HEK293 (cell line): Measurements from ENCODE around the gene MIS18A.

Source experiments
- CTCF ChIA-PET: fragments of 350-600 bp; formaldehyde crosslinking; extraction: SDS; loops from one replicate; lab custom pipeline; 2021; ENCODE audit warnings: antibody characterized with exemption; lab: Yijun Ruan, JAX
- POLR2A ChIA-PET: fragments of 300-600 bp; formaldehyde crosslinking; extraction: SDS; loops from one replicate; lab custom pipeline; 2020; ENCODE audit warnings: antibody characterized with exemption, inconsistent platforms; lab: Yijun Ruan, JAX
- H3K27ac ChIP-seq: fragments of 200-500 bp; sonication (Bioruptor generic); 2 replicates; pipeline ENCODE4 v1.5.1; 2014; ENCODE audit warnings: low read depth, low read length, control low read depth, inconsistent platforms; ENCODE audit errors: extremely low read depth
- H3K36me3 ChIP-seq, 2 experiments: fragments of 200-500 bp in 1 of 2; sonication (Bioruptor generic) in 1 of 2; 1 replicate in 1 of 2; 2 replicates in 1 of 2; pipeline ENCODE4 v1.5.1; 2014 to 2017; ENCODE audit warnings: inconsistent platforms in 2 of 2, low read length in 2 of 2; ENCODE audit not compliant: control insufficient read depth in 2 of 2, insufficient read depth in 1 of 2
- H3K4me1 ChIP-seq: fragments of 200-500 bp; sonication (Bioruptor generic); 2 replicates; pipeline ENCODE4 v1.5.1; 2014; ENCODE audit warnings: mild to moderate bottlenecking, low read length, inconsistent platforms; ENCODE audit not compliant: control insufficient read depth, insufficient read depth
- H3K4me3 ChIP-seq: 2 replicates; pipeline ENCODE4 v1.5.1; 2011; ENCODE audit warnings: low read depth, mild to moderate bottlenecking, control low read depth, low read length, moderate library complexity
- H3K9me3 ChIP-seq: fragments of 200-500 bp; sonication (Bioruptor generic); 2 replicates; pipeline ENCODE4 v1.5.1; 2014; ENCODE audit warnings: low read depth, low read length, inconsistent platforms; ENCODE audit not compliant: control insufficient read depth, insufficient read depth
- GLIS1 ChIP-seq: fragments of 450-650 bp; formaldehyde crosslinking; IDR thresholded peaks from 2 replicates; pipeline ENCODE4 v1.5.1; 2016; ENCODE audit warnings: missing biosample characterization, missing genetic modification characterization
- HOXC10 ChIP-seq: sonication (generic); formaldehyde crosslinking; IDR thresholded peaks from 2 replicates; pipeline ENCODE4 v1.8.1; 2023; ENCODE audit warnings: mild to moderate bottlenecking, missing genetic modification reagents
- ZFP41 ChIP-seq: fragments of 450-650 bp; formaldehyde crosslinking; IDR thresholded peaks from 2 replicates; pipeline ENCODE4 v1.5.1; 2016; ENCODE audit warnings: missing biosample characterization, missing genetic modification characterization, borderline replicate concordance
- ZNF10 ChIP-seq: fragments of 450-650 bp; formaldehyde crosslinking; IDR thresholded peaks from 2 replicates; pipeline ENCODE4 v1.5.1; 2017; ENCODE audit warnings: missing biosample characterization, missing genetic modification characterization
- ZNF133 ChIP-seq: fragments of 450-650 bp; formaldehyde crosslinking; IDR thresholded peaks from 2 replicates; pipeline ENCODE4 v1.5.1; 2016; ENCODE audit warnings: missing biosample characterization, missing genetic modification characterization
- ZNF2 ChIP-seq: fragments of 450-650 bp; formaldehyde crosslinking; IDR thresholded peaks from 2 replicates; pipeline ENCODE4 v1.5.1; 2016; ENCODE audit warnings: missing biosample characterization, missing genetic modification characterization
- ZNF223 ChIP-seq: fragments of 450-650 bp; formaldehyde crosslinking; IDR thresholded peaks from 2 replicates; pipeline ENCODE4 v1.5.1; 2016; ENCODE audit warnings: missing biosample characterization, missing genetic modification characterization
- ZNF24 ChIP-seq: fragments of 450-650 bp; formaldehyde crosslinking; IDR thresholded peaks from 2 replicates; pipeline ENCODE4 v1.5.1; 2016; ENCODE audit warnings: missing biosample characterization, missing genetic modification characterization
- ZNF335 ChIP-seq: fragments of 450-650 bp; formaldehyde crosslinking; conservative IDR thresholded peaks from 2 replicates; pipeline ENCODE4 v1.5.1; 2016; ENCODE audit warnings: missing biosample characterization, missing genetic modification characterization
- ZNF394 ChIP-seq: fragments of 450-650 bp; formaldehyde crosslinking; IDR thresholded peaks from 2 replicates; pipeline ENCODE4 v1.5.1; 2016; ENCODE audit warnings: missing biosample characterization, missing genetic modification characterization, mild to moderate bottlenecking, moderate library complexity, borderline replicate concordance
- ZNF510 ChIP-seq: fragments of 450-650 bp; formaldehyde crosslinking; IDR thresholded peaks from 2 replicates; pipeline ENCODE4 v1.5.1; 2018; ENCODE audit warnings: mild to moderate bottlenecking, missing genetic modification characterization, missing biosample characterization; ENCODE audit not compliant: insufficient replicate concordance
- ZNF548 ChIP-seq: fragments of 450-650 bp; formaldehyde crosslinking; IDR thresholded peaks from 2 replicates; pipeline ENCODE4 v1.5.1; 2016; ENCODE audit warnings: missing biosample characterization, missing genetic modification characterization
- ZNF585B ChIP-seq: fragments of 450-650 bp; formaldehyde crosslinking; IDR thresholded peaks from 2 replicates; pipeline ENCODE4 v1.5.1; 2016; ENCODE audit warnings: missing biosample characterization, missing genetic modification characterization
- ZNF701 ChIP-seq: fragments of 450-650 bp; formaldehyde crosslinking; IDR thresholded peaks from 2 replicates; pipeline ENCODE4 v1.5.1; 2016; ENCODE audit warnings: missing biosample characterization, missing genetic modification characterization
- ZNF776 ChIP-seq: fragments of 450-650 bp; formaldehyde crosslinking; IDR thresholded peaks from 2 replicates; pipeline ENCODE4 v1.5.0; 2017; ENCODE audit warnings: missing biosample characterization, missing genetic modification characterization, borderline replicate concordance
- ZNF785 ChIP-seq: fragments of 450-650 bp; formaldehyde crosslinking; IDR thresholded peaks from 2 replicates; pipeline ENCODE4 v1.5.1; 2016; ENCODE audit warnings: missing biosample characterization, missing genetic modification characterization
- ZNF792 ChIP-seq: fragments of 450-650 bp; formaldehyde crosslinking; IDR thresholded peaks from 2 replicates; pipeline ENCODE4 v1.5.1; 2016; ENCODE audit warnings: missing biosample characterization, missing genetic modification characterization
- ZSCAN30 ChIP-seq: fragments of 450-650 bp; IDR thresholded peaks from 2 replicates; pipeline ENCODE4 v1.5.1; 2018; ENCODE audit warnings: missing biosample characterization, mild to moderate bottlenecking, missing genetic modification characterization, moderate library complexity
- TF ChIP-seq, protein P1 (sequence below): fragments of 450-650 bp; formaldehyde crosslinking; IDR thresholded peaks from 2 replicates; pipeline ENCODE4 v1.5.1; 2017; ENCODE audit warnings: missing biosample characterization, missing genetic modification characterization
- TF ChIP-seq, protein P2 (sequence below): fragments of 450-650 bp; formaldehyde crosslinking; IDR thresholded peaks from 2 replicates; pipeline ENCODE4 v1.5.1; 2016; ENCODE audit warnings: missing biosample characterization, missing genetic modification characterization
- TF ChIP-seq, protein P3 (sequence below): fragments of 450-650 bp; formaldehyde crosslinking; IDR thresholded peaks from 2 replicates; pipeline ENCODE4 v1.5.1; 2017; ENCODE audit warnings: missing biosample characterization, missing genetic modification characterization
- TF ChIP-seq, protein P4 (sequence below): fragments of 450-650 bp; formaldehyde crosslinking; IDR thresholded peaks from 2 replicates; pipeline ENCODE4 v1.5.1; 2016; ENCODE audit warnings: missing biosample characterization, missing genetic modification characterization
- TF ChIP-seq, protein P5 (sequence below): fragments of 450-650 bp; formaldehyde crosslinking; IDR thresholded peaks from 2 replicates; pipeline ENCODE4 v1.5.1; 2016; ENCODE audit warnings: missing biosample characterization, missing genetic modification characterization

Gene MIS18A

DNA sequence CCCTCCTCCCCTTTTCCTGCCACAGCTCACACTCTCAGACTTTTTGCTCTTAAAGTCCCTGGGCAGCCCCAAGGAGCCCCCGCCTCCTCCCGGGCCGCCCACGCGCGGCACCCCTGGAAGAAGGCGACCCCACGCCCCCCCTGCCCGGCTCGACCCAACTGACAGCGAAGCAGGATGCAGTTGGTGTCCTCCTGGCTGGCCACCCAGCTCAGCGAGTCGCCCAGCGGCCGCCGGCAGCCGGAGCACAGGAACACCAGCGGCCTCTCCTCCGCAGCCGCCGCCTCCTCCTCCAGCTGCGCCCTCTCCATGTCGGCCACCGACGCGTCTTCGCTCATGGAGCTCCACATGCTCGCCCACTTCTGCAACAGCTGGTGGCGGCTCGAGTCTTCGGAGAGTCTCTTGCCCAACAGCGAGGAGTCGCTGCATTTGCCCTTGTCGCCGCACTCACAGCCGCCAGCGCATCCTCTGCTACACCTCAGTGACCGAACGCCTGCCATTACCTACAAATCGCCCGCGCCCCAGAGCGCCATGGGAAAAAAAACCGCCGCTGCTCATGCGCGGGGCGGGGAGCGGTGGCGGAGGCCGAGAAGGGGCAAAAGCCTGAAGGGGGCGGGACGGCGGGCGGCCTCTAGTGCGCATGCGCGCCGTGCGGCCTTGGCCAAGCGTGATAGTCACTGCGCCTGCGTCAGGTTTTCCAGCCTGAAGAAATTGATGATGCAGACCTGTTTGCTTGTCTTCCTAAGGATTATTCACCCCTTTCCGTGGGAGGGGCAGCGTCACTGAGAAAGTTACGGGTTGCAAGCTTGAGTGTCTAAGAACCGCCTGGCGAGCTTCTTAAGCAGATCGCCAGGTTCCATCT, at the start of gene MIS18A (continued):
- TF ChIP-seq, protein P1, sequence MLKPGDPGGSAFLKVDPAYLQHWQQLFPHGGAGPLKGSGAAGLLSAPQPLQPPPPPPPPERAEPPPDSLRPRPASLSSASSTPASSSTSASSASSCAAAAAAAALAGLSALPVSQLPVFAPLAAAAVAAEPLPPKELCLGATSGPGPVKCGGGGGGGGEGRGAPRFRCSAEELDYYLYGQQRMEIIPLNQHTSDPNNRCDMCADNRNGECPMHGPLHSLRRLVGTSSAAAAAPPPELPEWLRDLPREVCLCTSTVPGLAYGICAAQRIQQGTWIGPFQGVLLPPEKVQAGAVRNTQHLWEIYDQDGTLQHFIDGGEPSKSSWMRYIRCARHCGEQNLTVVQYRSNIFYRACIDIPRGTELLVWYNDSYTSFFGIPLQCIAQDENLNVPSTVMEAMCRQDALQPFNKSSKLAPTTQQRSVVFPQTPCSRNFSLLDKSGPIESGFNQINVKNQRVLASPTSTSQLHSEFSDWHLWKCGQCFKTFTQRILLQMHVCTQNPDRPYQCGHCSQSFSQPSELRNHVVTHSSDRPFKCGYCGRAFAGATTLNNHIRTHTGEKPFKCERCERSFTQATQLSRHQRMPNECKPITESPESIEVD = no peak
- no peak for TF ChIP-seq ZNF585B

DNA sequence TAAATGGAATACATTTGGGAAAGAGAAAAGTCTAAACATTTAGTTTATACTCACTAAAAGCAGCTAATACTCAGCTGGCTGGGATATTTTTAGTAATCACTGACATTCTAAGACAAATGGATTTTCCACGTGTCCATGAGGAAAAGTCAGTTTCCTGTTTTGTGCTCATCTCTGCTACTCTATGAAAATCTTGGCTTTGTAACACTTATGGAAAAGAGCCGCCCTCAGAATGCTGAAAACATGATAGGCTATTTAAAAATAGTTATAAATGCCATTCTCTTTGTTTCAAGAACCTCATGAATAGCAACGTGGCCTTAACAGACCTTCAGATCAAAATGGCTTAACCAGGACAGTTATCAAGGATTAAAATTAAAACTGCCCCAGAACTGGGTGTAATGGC, 49.7 kb upstream of the MIS18A start:
- Histone ChIP-seq H3K4me1 (no peaks in the 10 kb centered on the region), H3K36me3 (peaks cover 34 to 77% of the 10 kb centered on the region in 2 experiments), H3K27ac (no peak overlapping the region), H3K9me3 (no peaks in the 10 kb centered on the region), H3K4me3 (no peak overlapping the region)
- ChIA-PET POLR2A (no interaction called here), CTCF (no interaction called here)
- TF ChIP-seq, protein P2, sequence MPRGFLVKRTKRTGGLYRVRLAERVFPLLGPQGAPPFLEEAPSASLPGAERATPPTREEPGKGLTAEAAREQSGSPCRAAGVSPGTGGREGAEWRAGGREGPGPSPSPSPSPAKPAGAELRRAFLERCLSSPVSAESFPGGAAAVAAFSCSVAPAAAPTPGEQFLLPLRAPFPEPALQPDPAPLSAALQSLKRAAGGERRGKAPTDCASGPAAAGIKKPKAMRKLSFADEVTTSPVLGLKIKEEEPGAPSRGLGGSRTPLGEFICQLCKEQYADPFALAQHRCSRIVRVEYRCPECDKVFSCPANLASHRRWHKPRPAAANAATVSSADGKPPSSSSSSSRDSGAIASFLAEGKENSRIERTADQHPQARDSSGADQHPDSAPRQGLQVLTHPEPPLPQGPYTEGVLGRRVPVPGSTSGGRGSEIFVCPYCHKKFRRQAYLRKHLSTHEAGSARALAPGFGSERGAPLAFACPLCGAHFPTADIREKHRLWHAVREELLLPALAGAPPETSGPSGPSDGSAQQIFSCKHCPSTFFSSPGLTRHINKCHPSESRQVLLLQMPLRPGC (tag by site-specific recombination) = no peak
- no peak for TF ChIP-seq ZNF785 (tag by site-specific recombination)
- TF ChIP-seq GLIS1 (tag by site-specific recombination) = no peak
- TF ChIP-seq ZNF335 (tag by site-specific recombination) = no peak
- TF ChIP-seq ZNF223 (tag by site-specific recombination) = no peak

DNA sequence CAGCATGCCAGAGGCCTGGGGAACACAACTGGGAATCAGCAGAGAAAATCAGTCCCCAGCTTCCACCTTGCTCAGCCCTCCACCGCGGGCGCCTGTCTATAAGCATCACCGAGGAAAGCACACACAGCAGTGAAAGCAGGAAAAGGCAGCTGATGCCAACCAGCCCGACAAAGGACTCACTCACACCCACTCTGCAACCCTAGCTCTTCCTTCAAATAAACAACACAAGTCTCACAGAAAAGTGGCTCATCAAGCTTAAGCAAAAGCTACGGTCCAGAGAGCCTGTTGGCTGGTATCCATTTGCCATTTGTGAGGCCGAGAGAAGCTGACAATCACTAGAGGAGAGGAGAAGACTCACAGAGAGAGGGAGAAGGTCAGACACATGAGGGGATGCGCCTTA, 46.9 kb upstream of the MIS18A start:
- TF ChIP-seq, protein P3, sequence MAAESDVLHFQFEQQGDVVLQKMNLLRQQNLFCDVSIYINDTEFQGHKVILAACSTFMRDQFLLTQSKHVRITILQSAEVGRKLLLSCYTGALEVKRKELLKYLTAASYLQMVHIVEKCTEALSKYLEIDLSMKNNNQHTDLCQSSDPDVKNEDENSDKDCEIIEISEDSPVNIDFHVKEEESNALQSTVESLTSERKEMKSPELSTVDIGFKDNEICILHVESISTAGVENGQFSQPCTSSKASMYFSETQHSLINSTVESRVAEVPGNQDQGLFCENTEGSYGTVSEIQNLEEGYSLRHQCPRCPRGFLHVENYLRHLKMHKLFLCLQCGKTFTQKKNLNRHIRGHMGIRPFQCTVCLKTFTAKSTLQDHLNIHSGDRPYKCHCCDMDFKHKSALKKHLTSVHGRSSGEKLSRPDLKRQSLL (tag by site-specific recombination) = no peak
- TF ChIP-seq, protein P4, sequence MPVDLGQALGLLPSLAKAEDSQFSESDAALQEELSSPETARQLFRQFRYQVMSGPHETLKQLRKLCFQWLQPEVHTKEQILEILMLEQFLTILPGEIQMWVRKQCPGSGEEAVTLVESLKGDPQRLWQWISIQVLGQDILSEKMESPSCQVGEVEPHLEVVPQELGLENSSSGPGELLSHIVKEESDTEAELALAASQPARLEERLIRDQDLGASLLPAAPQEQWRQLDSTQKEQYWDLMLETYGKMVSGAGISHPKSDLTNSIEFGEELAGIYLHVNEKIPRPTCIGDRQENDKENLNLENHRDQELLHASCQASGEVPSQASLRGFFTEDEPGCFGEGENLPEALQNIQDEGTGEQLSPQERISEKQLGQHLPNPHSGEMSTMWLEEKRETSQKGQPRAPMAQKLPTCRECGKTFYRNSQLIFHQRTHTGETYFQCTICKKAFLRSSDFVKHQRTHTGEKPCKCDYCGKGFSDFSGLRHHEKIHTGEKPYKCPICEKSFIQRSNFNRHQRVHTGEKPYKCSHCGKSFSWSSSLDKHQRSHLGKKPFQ (tag by site-specific recombination) = no peak
- TF ChIP-seq ZSCAN30 (tag by site-specific recombination) = no peak
- TF ChIP-seq ZNF701 (tag by site-specific recombination) = no peak
- no peak for TF ChIP-seq ZNF24 (tag by site-specific recombination)
- no peak for TF ChIP-seq HOXC10 (CRISPR knock-in tag)
- no peak for TF ChIP-seq ZNF10
- no peak for TF ChIP-seq ZNF394
- no peak for TF ChIP-seq ZFP41 (tag by site-specific recombination)
- no peak for TF ChIP-seq ZNF548 (tag by site-specific recombination)
- TF ChIP-seq ZNF2 = no peak
- TF ChIP-seq ZNF776 (tag by site-specific recombination) = no peak
- no peak for TF ChIP-seq ZNF510 (tag by site-specific recombination)
- TF ChIP-seq ZNF792 (tag by site-specific recombination) = no peak
- TF ChIP-seq ZNF133 (tag by site-specific recombination) = no peak
- TF ChIP-seq, protein P5, sequence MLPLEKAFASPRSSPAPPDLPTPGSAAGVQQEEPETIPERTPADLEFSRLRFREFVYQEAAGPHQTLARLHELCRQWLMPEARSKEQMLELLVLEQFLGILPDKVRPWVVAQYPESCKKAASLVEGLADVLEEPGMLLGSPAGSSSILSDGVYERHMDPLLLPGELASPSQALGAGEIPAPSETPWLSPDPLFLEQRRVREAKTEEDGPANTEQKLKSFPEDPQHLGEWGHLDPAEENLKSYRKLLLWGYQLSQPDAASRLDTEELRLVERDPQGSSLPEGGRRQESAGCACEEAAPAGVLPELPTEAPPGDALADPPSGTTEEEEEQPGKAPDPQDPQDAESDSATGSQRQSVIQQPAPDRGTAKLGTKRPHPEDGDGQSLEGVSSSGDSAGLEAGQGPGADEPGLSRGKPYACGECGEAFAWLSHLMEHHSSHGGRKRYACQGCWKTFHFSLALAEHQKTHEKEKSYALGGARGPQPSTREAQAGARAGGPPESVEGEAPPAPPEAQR (tag by site-specific recombination) = no peak
- CTCF ChIA-PET = interaction anchor here (0.6 to 1.3 kb wide), 2 partner anchors 31 to 348 kb away, joined by 3 read pairs; no protein-coding TSS in a partner anchor
- H3K27ac ChIP-seq = no peak overlapping the region
- no peaks in the 10 kb centered on the region for H3K4me1 ChIP-seq
- H3K4me3 ChIP-seq = no peak overlapping the region
- POLR2A ChIA-PET = interaction anchor here (0.7 kb wide), 1 partner anchor 9 kb away, joined by 3 read pairs; no protein-coding TSS in a partner anchor
- peaks cover 24 to 78% of the 10 kb centered on the region in 2 experiments for H3K36me3 ChIP-seq
- no peaks in the 10 kb centered on the region for H3K9me3 ChIP-seq
